Activated CD8-positive, alpha-beta memory T cell treated with anti-CD3 and anti-CD28 coated beads, Interleukin-2, amount 50 U/mL, for 24 hours (primary cell): Measurements from ENCODE around the gene ST8SIA3.

ENCODE experiments used
- DNase-seq: peaks from one replicate; pipeline ENCODE4 v3.0.0-alpha.2; 2020; ENCODE audit errors: extremely low read depth

Gene ST8SIA3

GRCh38 chr18:57352271-57352701 lies at the start of gene ST8SIA3:
Gene ST8SIA3 (plus strand): TSS chr18:57352557. CDS start chr18:57352847, 290 bp downstream.
- no peak for DNase-seq

DNA sequence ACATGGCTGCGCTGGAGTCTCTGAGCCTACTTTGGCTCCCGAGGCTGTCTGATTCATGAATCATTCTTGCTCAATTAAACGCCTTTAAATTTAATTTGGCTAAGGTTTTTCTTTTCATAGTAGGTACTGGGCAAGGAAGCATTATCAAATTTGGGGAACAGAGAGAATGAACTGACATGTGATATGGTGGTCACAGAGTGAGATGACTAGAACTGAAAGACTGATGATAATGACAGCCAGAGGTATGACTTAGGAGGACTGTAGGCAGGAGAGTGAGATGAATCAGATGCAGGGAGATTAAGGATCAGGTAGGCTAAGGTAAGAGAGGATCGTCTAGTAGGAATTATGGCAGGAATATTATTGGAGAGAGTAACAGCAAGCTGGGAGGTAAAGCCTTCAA lies 40.9 kb upstream of the ST8SIA3 start:
- DNase-seq = no peak

DNA sequence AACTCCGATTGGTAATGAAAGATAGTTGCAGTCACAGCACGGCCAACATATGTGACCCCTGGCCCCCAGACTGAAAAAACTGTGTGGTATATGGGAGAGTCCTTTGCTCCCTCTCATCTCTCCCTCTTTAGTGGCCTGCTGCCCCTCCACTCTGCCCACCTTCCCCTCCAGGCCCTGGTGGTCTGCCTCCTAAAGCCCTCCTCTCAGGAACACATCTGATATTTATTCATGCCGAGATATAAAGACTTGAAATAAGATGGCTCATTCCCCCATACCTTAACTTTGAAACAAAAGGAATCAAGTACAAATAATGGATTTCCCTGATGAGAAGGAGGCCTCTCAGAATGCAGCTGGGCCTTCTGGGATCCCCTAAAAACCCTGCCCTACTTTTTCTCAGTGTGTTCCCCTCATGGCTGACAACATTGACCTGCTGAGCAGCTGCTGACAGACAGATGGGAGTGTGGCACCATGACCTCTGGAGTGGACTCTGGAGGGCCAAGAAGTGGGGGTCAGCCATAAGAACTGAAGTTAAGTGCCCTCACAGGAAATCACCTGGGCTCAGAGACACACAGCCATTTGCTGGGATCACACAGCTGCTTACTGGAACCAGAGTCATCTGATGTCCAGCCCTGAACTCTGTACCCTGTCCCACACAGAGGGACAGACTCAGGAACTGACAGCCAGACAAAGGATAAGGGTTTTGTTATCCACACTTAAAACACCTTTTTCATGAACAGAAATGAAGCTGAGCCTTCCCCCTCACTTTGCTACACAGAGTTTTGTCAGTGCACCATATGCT lies 39.8 kb upstream of the ST8SIA3 start:
- no peak for DNase-seq

GRCh38 chr18:57320603-57321002 lies 31.8 kb upstream of the ST8SIA3 start:
- DNase-seq = no peak

- DNase-seq = no peak
Measured at GRCh38 chr18:57325491-57326166, 26.7 kb upstream of the ST8SIA3 start.

GRCh38 chr18:57326718-57327323 lies 25.5 kb upstream of the ST8SIA3 start:
- DNase-seq = no peak

GRCh38 chr18:57328665-57329064 lies 23.7 kb upstream of the ST8SIA3 start:
- DNase-seq = no peak

- no peak for DNase-seq
Measured at GRCh38 chr18:57329856-57330255, 22.5 kb upstream of the ST8SIA3 start.

- DNase-seq = no peak
Measured at GRCh38 chr18:57331718-57332117, 20.6 kb upstream of the ST8SIA3 start.

GRCh38 chr18:57333940-57334339 lies 18.4 kb upstream of the ST8SIA3 start:
- DNase-seq = no peak

GRCh38 chr18:57334383-57334782 lies 18.0 kb upstream of the ST8SIA3 start:
- no peak for DNase-seq

DNA sequence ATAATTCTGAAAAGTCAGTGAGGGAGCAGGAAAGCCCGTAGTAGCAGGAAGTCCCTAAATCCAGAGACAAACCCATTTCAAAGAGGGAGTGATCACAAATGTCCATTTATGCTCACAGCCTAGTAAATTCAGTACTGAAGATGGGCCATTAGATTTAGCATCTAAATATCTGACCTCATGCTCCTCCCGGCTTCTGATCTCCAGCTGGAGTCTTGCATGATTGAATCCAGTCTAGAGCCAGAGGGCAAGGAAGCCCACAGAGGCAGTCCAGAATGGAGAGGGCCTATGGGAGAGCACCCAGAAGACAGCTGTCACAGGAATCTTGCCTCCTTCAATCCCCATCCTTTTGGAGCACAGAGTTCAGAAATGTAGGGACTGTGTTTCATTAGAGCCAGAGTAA lies 16.0 kb upstream of the ST8SIA3 start:
- DNase-seq = no peak

GRCh38 chr18:57337890-57338289 lies 14.5 kb upstream of the ST8SIA3 start:
- no peak for DNase-seq

GRCh38 chr18:57343833-57344232 lies 8.5 kb upstream of the ST8SIA3 start:
- DNase-seq = no peak

GRCh38 chr18:57346876-57347275 lies 5.5 kb upstream of the ST8SIA3 start:
- no peak for DNase-seq

GRCh38 chr18:57347784-57348183 lies 4.6 kb upstream of the ST8SIA3 start:
- DNase-seq = no peak

DNA sequence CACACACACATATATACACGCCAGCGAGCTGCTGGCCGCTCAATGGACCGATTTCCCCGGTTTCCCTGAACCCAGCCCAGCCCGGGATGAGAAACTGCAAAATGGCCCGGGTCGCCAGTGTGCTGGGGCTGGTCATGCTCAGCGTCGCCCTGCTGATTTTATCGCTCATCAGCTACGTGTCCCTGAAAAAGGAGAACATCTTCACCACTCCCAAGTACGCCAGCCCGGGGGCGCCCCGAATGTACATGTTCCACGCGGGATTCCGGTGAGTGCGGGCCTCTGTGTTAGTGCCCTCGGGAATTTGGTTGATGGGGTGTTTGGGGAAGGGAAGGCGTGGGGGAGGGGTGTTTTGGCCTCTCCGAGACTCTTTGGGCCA lies 392 bp downstream of the ST8SIA3 start:
- no peak for DNase-seq

DNA sequence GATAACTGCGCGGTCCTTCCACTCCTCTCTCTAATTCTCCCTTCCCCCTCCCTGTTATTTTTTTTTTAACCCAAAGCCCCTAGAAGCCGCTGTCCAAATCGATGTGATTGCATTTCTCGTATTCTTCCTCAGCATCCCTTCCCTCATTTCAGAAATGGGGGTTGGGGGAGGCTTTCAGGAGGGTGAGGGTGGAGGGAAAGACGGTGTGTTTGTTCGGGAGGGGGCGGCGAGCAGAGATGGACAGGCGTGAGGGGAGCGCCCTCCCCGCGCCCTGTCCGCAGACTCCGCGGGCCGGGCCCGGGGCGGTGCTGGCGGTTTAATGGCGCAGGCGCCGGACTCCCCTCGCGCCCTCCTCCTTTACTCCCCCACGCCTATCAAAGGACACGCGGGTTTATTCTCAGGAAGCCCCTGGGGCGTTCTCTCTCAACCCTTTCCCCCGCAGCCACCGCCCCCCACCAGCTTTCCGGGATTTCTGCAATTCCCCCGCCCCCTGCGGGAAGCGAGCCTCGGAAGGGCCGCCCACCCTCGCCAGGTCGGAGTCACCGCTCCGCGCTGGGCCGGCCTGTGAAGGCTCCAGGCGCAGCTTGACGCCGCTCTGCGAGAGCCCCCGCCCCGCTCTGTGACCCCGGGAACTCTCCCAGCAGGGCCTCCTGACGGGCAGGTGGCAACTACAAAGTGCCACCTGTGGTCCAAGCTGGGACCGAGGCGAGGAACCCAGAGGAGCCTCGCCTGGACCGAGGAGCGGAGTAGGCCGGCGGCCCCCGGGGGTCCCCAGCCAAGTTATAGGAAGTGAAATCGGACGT lies 981 bp downstream of the ST8SIA3 start:
- no peak for DNase-seq

DNA sequence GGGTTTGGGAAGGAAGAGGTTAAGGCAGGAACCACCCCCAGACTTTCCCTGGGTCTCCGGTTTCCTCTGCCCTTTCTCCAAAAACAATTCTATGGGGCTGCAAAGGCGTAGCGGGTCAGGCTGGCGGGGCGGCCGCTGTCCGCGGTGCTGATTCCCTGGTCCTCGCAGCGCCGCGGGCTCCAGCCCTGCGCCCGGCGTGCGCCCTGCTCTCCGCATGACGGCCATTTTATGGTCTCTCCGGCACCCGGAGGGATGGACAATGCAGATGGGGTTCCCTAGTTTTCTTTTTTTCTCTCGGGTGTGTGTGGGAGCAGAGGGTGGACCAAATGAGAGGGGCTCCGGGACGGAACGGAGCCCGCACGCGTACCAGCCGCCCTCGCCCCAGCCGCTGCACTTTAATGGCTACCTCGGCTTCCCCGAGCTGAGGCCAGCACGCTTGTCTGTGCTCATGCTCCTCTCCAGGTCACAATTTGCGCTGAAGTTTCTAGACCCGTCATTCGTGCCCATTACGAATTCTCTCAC lies 1.6 kb downstream of the ST8SIA3 start:
- DNase-seq = no peak

GRCh38 chr18:57359433-57359832 lies 7.1 kb downstream of the ST8SIA3 start:
- no peak for DNase-seq

GRCh38 chr18:57362714-57363113 lies 10.4 kb downstream of the ST8SIA3 start:
- no peak for DNase-seq

DNA sequence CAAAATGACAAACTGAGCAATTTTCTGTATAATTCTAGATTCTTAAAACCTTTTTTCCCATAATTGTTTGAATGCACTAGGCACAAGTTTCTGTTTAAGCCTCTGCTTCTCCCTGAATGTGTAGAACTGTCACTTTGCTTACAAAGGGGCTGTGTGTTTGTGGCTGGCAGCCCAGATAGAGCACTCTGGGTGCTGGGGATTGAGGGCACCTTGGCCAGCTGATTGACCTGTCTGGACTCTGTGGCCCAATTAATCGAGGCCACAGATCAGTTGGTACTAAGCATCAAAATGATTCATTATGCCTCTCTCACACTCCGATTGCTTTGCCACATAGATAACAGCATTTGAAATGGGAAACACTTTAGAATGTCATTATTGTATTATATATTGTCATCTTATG lies 12.1 kb downstream of the ST8SIA3 start:
- no peak for DNase-seq
